Renal cortex interstitium (tissue), 15 donors: ENCODE data around the gene HHEX. TPM values are rescaled to one million over a fixed set of nuclear protein-coding genes. Genes with fewer than 3 reads are reported as not detected.
"Not testable (repeated sequence)": the region's sequence is repeated elsewhere in the genome, so short reads cannot be mapped to it uniquely, and the experiment has no call there.

Experiments used
- DNase-seq, 11 donors: peaks; one replicate each; pipeline ENCODE4 v3.0.0-alpha.2; 2013; ENCODE audit warnings: low read depth in 9 of 11, low spot score in 4 of 11; ENCODE audit errors: extremely low read depth in 1 of 11
- long read RNA-seq, 16 experiments: transcript quantifications; one replicate each; lab custom pipeline, GENCODE V29; 2026
- polyA plus RNA-seq, 3 donors: library from polyadenylated mRNA; unstranded; fragments of 120-200 nt; gene quantifications; one replicate each; pipeline ENCODE4 v1.2.1, GENCODE V29; 2013; ENCODE audit not compliant: insufficient read length in 3 of 3

Gene HHEX
- 1 to 10 TPM; 6.3 to 8.6 (median 8.3) TPM for polyA plus RNA-seq
- long read RNA-seq, donor 1, transcript HHEX-201 (4 exons, 1,727 nt), result major isoform, 6 of 7 reads
- long read RNA-seq, donor 1, partial matches to known transcripts, result 0 of 7 reads
- long read RNA-seq, donor 1, other reads (novel, unspliced or antisense), result 0 of 7 reads
- long read RNA-seq, donor 2, partial matches to known transcripts, result 0 of 2 reads
- long read RNA-seq, donor 2, other reads (novel, unspliced or antisense), result 0 of 2 reads
- long read RNA-seq, donor 3, transcript HHEX-201 (4 exons, 1,727 nt), result major isoform, 5 of 7 reads
- long read RNA-seq, donor 3, partial matches to known transcripts, result 0 of 7 reads
- long read RNA-seq, donor 3, other reads (novel, unspliced or antisense), result 0 of 7 reads
- long read RNA-seq, donor 4, transcript HHEX-201 (4 exons, 1,727 nt), result major isoform, 5 of 5 reads
- long read RNA-seq, donor 4, partial matches to known transcripts, result 0 of 5 reads
- long read RNA-seq, donor 4, other reads (novel, unspliced or antisense), result 0 of 5 reads
- long read RNA-seq, donor 5, result 0 reads
- long read RNA-seq, donor 6, partial matches to known transcripts, result 0 of 4 reads
- long read RNA-seq, donor 6, other reads (novel, unspliced or antisense), result 0 of 4 reads
- long read RNA-seq, donor 7, partial matches to known transcripts, result 0 of 4 reads
- long read RNA-seq, donor 7, other reads (novel, unspliced or antisense), result 0 of 4 reads
- long read RNA-seq, donor 8, result 0 reads
- long read RNA-seq, donor 9, partial matches to known transcripts, result 0 of 1 reads
- long read RNA-seq, donor 9, other reads (novel, unspliced or antisense), result 0 of 1 reads
- long read RNA-seq, donor 10, partial matches to known transcripts, result 0 of 3 reads
- long read RNA-seq, donor 10, other reads (novel, unspliced or antisense), result 0 of 3 reads
- long read RNA-seq, donor 11, partial matches to known transcripts, result 0 of 4 reads
- long read RNA-seq, donor 11, other reads (novel, unspliced or antisense), result 0 of 4 reads
- long read RNA-seq, donor 12, partial matches to known transcripts, result 0 of 1 reads
- long read RNA-seq, donor 12, other reads (novel, unspliced or antisense), result 0 of 1 reads
- long read RNA-seq, donor 13, result 0 reads
- long read RNA-seq, donor 14, result 0 reads
- long read RNA-seq, donor 15, transcript HHEX-201 (4 exons, 1,727 nt), result major isoform, 6 of 6 reads
- long read RNA-seq, donor 15, partial matches to known transcripts, result 0 of 6 reads
- long read RNA-seq, donor 15, other reads (novel, unspliced or antisense), result 0 of 6 reads
- long read RNA-seq, donor 16, transcript HHEX-201 (4 exons, 1,727 nt), result major isoform, 15 of 18 reads
- long read RNA-seq, donor 16, partial matches to known transcripts, result 0 of 18 reads
- long read RNA-seq, donor 16, other reads (novel, unspliced or antisense), result 0 of 18 reads

DNA sequence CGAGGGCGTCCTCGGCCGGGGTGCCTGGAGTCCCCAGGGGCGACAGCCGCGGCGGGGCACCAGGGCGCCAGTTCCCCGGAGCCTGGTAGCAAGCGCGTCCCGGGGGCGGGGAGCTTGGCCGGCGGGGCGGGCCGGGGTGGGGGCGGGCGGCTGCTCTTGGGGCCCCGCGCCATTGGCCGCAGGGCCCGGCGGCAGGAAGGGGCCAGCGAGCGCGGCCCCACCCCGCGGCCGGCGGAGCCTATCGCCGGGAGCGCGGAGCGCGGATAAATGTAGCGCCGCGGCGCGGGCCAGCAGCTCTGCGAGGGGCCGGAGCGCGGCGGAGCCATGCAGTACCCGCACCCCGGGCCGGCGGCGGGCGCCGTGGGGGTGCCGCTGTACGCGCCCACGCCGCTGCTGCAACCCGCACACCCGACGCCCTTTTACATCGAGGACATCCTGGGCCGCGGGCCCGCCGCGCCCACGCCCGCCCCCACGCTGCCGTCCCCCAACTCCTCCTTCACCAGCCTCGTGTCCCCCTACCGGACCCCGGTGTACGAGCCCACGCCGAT lies at the start of gene HHEX:
Gene HHEX (plus strand): TSS at position 293 of the 548 bp plus-strand sequence. CDS start 32 bp downstream, at position 325.
- peak in 1 of 11 donors; percentile 10 for DNase-seq

DNA sequence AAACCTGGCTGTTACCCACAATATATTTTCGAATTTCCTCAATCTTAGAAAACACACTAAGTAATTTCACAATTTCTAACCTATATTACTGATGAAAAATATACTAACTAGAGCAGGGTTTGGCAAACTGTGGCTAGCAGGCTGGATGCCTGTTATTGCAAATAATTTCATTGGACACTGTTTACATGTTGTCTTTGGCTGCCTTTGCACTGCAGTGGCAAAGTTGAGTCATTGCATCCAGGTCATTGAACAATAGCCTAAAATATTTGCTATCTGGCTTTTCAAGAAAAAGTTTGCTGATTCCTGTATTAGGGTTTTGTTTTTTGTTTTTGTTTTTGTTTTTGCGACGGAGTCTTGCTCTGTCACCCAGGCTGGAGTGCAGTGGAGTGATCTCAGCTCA lies 49.6 kb upstream of the HHEX start:
- DNase-seq, result no peak

DNA sequence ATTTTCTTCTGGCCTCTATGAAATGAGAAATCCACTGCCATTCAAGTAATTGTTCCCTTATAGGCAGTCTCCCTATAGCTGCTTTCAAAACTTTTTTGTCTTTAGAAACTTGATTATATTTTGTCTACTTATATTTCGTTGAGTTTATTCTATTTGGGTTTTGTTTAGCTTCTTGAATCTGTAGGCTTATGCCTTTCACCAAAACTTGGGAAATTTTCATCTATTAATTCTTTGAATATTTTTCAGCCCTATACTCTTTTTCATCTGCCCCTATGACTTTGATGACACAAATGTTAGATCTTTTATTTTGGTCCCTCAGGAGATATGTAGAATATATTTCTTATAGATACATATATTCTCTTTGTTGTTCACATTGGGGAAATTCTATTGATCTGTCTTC lies 48.3 kb upstream of the HHEX start:
- DNase-seq, result no peak

DNA sequence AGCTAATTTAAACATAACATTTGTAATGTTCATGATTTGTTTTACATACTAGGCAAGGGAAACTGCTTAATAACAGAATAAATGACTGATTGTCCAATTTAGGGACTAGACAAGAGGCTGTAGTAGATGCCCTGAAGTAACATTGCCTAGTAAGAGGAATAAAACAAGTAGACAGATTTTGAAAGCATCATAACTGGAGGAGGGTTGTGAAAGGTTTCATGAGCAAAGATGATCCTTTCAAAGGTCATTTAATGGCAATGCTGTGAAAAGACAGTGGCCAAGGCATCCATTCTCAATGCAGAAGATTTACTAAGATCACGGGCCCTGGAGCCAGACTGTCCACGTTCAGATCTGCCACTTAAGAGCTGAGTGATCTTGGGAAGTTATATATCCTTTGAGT lies 44.8 kb upstream of the HHEX start:
- no peak for DNase-seq

DNA sequence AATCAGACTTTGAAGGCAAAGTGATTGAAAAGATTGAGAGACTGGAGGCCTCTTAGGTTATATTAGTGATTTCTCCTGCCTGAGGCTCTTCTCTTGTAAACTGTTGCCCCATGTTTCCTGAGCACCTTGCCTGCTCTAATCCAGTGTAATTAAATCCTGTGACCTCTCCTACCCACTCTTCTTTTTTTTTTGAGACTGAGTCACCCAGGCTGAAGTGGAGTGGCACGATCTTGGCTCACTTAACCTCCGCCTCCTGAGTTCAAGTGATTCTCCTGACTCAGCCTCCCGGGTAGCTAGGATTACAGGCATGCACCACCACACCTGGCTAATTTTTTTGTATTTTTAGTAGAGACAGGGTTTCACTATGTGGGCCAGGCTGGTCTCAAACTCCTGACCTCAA lies 38.9 kb upstream of the HHEX start:
- DNase-seq, result not testable (repeated sequence)

DNA sequence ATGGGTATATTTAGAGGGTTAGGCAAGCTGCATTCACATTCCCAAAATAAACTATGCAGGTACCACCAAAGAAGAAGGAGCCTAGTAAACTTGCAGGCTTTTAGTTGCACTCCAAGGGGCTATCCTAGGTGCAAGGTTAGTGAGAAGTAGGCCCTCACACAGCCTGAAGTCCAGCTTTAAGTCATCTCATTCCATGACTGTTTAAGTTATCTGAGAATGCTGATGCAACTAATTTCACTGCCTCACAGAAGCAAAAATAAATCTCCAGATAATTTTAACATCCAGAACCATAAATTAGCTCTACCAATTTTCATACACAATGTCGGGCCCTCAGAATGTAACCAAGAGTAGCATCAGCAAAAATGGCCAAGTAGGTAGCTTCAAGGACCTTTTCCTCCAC lies 34.3 kb upstream of the HHEX start:
- no peak for DNase-seq

DNA sequence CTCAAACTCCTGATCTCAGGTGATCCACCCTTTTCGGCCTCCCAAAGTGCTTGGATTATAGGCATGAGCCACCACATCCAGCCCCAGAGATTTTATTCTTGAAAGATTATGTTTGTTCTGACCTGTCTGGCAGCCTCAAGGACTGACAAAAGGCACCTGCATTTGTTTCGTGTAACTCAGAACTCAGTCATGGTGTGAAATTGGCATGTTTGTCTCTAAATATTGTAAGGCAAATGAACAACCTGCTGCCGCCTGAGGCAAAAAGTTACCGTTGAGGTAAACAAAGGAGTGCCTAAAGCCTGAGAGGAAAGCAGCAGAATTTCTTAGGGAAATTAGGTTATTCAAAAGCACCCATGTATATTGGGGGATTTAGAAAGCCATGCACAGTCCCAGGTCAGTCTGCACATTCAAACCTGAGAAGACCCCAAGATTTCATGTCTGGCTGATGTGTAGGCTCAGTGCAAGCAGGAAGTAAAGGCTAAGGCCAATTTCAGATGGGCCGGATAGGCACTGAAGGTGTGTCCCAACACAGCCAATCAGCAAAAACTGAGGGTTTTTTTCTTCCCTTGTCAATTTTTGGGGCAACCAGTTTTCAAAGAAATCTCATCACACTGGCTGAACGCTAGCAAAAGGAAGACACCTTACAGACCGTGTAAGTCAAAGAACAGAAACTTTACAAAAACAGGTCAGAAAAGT lies 33.3 kb upstream of the HHEX start:
- no peak for DNase-seq

DNA sequence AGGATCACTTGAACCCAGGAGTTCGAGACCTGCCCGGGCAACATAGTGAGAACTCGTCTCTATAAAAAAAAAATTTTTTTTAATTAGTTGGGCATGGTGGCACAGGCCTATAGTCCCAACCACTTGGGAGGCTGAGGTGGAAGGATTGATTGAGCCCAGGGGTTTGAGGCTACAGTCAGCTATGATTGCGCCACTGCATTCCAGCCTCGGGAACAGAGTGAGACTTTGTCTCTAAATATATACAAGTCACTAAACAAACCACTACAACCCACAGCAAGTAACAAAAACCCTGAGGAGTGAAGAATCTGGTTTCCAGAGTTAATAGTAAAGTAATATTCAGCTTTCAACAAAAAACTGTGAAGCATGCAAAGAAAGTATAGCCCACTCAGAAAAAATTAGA lies 32.7 kb upstream of the HHEX start:
- DNase-seq, result no peak

DNA sequence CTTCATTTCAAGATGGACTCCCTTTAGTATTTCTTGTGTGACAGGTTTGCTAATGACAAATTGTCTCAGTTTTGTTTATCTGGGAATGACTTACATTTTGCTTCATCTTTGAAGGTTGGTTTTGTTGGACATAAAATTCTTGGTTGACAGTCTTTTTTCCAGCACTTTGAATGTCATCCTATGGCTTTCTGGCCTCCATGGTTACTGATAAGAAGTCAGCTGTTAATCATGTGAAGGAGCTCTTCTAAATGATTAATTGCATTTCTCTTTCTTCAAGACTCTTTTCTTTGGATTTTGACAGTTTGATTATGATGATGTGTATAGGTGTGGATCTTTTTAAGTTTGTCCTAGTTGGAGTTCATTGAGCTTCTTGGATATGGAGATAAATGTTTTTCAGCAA lies 26.9 kb upstream of the HHEX start:
- DNase-seq, result no peak

DNA sequence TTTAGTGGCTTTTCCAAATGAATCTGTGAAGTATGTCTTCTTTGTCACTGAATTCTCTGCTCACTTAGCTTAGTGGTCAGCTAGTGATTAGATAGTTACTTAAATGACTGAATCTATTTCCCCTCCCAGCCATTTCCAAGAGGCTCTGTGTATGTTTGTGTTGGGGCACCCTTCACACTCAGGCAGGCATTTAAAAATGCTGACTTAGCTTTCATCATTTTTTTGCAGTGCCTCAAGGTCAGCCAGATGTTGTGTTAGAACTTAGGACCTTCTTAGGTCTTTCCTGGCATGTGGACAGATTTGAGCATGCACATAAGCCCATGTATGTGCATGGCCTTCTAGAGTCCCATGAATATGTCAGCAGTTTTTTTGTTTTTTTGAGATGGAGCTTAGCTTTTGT lies 25.4 kb upstream of the HHEX start:
- no peak for DNase-seq

DNA sequence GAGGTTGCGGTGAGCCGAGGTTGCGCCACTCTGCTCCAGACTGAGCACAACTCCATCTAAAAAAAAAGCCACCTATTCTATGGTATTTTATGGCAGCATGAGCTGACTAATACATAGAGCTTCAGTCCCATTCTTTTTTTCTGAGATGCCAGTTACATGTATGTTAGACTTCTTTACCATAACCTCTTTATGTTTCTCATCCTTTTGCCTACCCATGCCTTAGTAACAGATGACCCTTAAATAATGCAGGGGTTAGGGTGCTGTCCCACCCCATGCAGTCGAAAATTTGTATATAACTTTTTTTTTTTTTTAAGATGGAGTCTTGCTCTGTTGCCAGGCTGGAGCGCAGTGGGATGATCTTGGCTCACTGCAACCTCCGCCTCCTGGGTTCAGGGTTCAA lies 22.7 kb upstream of the HHEX start:
- no peak for DNase-seq

DNA sequence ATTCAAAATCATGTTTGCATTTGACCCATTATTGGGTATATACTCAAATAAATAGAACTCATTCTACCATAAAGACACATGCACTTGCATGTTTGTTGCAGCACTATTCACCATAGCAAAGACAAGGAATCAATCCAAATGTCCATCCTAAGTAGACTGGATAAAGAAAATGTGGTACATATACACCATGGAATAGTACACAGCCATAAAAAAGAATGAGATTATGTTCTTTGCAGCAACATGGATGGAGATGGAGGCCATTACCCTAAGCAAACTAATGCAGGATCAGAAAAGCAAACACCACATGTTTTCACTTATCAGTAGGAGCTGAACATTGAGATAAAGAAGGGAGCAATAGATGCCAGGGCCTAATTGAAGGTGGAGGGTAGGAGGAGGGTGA lies 12.0 kb upstream of the HHEX start:
- no peak for DNase-seq

DNA sequence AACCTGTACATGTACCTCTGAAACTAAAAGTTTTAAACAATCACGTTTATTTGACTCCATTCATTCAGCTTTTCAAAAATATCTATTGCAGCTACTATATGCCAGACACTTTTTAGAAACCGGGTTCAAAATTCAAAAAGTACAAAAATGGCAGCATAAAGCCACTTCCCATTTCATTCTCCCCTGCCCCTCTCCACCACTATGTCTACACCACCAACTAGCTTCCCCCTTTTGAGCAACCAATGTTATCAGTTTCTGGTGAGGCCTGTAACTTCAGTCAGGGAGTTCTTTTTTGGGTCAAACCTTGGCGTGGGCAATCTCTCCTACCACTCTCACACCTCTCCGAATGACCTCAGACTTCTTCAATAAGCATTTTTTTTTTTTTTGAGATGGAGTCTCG lies 11.5 kb upstream of the HHEX start:
- no peak for DNase-seq

DNA sequence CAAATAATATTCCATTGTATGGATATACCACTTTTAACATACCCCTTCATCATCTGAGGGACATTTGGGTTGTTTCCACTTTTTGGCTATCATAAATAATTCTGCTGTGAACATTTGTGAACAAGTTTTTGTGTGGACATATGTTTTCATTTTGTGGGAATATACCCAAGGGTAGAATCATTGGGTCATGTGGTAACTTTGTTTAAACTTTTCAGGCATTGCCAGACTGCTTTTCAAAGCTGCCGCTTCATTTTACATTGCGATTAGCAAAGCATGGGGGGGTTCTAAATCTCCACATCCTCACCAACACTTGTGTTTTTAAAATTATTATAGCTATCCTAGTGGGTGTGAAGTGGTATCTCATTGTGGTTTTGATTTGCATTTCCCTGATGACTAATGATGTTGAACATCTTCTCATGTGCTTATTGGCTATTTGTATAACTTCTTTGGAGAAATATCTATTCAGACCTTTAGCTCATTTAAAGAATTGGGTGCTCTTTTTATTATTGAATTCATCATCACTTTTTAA lies 8.4 kb upstream of the HHEX start:
- DNase-seq, result no peak

DNA sequence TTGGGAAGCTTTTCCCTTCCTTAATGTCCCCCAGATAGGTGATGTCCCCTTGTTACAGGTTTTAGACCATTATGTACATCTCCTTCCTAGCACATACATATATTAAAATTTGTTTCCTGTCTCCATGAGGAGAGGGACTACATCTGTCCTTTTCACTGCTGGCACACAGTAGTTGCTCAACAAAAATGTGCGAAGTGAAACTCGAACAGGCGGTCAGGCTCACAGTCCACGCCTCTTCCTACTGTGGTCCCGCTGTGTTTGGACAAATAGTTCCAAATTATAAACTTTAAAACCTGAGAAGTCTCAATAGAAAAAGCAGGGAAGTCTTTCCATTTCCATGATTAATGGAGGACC lies 1.2 kb upstream of the HHEX start:
- DNase-seq, result no peak

DNA sequence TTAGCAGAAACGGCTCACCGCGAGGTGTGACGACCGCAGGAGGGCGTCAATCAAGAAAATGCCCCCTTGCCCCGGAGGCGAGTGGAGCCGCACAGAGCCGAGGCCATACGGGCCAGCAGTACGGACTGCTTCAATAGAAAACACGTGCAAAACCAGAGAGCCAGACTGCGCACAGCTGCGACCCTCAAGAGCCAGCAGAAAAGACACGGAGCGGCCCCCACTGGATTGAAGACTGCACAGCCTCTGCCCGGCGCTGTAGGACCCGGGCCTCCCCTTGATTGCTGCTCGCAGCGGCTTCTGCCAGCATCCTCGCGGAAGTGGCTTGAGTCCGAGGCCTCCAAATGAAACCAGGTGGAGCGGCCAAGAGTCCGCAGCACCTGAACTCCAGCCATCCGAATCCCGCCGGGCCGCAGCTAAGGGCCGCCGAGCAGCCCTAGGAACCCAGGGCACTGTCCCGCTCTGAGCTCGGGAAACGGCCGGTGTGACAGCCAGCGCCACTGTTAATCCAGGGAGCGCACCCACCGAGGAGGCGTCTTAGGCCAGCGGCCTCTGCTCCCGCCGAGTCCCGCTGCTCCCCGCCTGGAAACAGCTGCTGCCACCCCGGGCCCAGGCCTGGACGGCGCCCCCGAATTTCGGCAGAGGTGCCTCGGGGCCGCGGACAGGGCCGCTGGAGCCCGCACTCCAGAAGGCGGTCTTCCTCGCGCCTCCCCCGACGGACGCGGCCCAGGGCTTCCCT lies 660 bp upstream of the HHEX start:
- peak in 1 of 11 donors; percentile 15 for DNase-seq

DNA sequence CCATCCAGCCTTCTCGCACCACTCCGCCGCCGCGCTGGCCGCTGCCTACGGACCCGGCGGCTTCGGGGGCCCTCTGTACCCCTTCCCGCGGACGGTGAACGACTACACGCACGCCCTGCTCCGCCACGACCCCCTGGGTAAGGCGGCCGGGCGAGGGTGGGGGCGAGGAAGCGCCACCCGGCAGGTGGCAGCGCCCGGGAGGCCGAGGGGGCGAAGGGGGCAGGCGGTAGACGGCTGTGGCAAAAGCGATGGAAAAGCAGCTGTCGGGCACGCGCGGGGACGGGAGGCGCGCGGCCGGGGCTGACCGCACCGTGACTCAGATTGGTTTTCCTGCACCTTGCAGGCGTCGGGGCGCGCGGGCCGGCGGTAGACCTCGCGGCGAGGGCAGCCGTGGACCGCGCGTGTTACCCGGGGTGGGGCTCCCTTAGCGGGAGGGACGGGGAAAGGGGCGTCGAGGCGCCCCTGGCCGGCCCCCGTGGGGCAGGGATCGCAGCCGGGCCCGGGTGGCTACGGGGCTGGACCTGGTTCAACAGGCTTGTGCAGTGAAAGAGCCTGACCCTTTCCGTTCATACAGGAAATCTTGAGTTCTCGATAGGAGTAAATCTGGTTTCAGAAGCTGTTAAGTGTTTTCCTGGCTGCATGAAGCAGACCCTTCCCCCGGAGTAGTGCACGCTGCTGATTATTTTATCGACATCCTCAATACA lies 608 bp downstream of the HHEX start:
- DNase-seq, result peak in 2 of 11 donors; percentile 20 to 25
